Embryonic facial prominence (tissue), 1 donor: Measurements from ENCODE around the gene TPPP3.

ENCODE experiments used
- DNase-seq: peaks from one replicate; pipeline ENCODE4 v3.0.0-alpha.2; 2016; ENCODE audit errors: extremely low spot score

TPPP3 gene

GRCh38 chr16:67393111-67393787, at the start of gene TPPP3:
TSS of gene TPPP3 (minus strand) at chr16:67393498. CDS start at chr16:67391111, 2,387 bp downstream.
- DNase-seq = peak; percentile 42

GRCh38 chr16:67442581-67443255, 49.4 kb upstream of the TPPP3 start:
- DNase-seq = no peak

GRCh38 chr16:67441907-67442306, 48.6 kb upstream of the TPPP3 start:
- DNase-seq = no peak

- DNase-seq = no peak
Measured at GRCh38 chr16:67441271-67441753, 48.0 kb upstream of the TPPP3 start.

GRCh38 chr16:67438824-67439393, 45.6 kb upstream of the TPPP3 start:
- no peak for DNase-seq

GRCh38 chr16:67438098-67438791, 44.9 kb upstream of the TPPP3 start:
- DNase-seq = no peak

- no peak for DNase-seq
Measured at GRCh38 chr16:67437513-67437912, 44.2 kb upstream of the TPPP3 start.

- DNase-seq = no peak
Measured at GRCh38 chr16:67436640-67437193, 43.4 kb upstream of the TPPP3 start.

GRCh38 chr16:67435758-67436164, 42.5 kb upstream of the TPPP3 start:
- DNase-seq = no peak

GRCh38 chr16:67433131-67433719, 39.9 kb upstream of the TPPP3 start:
- DNase-seq = no peak

GRCh38 chr16:67432506-67432890, 39.2 kb upstream of the TPPP3 start:
- no peak for DNase-seq

GRCh38 chr16:67431775-67432505, 38.6 kb upstream of the TPPP3 start:
- no peak for DNase-seq

GRCh38 chr16:67430977-67431774, 37.9 kb upstream of the TPPP3 start, which contains the start of gene HSD11B2:
TSS of gene HSD11B2 (plus strand) at chr16:67431121. CDS start at chr16:67431249, 128 bp downstream.
- no peak for DNase-seq

- DNase-seq = no peak
Measured at GRCh38 chr16:67430504-67430976, 37.2 kb upstream of the TPPP3 start.

- no peak for DNase-seq
Measured at GRCh38 chr16:67429799-67430503, 36.7 kb upstream of the TPPP3 start.

GRCh38 chr16:67429053-67429798, 35.9 kb upstream of the TPPP3 start:
- DNase-seq = no peak

GRCh38 chr16:67428146-67428731, 34.9 kb upstream of the TPPP3 start:
- DNase-seq = no peak

GRCh38 chr16:67426950-67427349, 33.7 kb upstream of the TPPP3 start:
- no peak for DNase-seq
